ENCODE data around the gene LAMTOR4.

The LAMTOR4 gene

DNA sequence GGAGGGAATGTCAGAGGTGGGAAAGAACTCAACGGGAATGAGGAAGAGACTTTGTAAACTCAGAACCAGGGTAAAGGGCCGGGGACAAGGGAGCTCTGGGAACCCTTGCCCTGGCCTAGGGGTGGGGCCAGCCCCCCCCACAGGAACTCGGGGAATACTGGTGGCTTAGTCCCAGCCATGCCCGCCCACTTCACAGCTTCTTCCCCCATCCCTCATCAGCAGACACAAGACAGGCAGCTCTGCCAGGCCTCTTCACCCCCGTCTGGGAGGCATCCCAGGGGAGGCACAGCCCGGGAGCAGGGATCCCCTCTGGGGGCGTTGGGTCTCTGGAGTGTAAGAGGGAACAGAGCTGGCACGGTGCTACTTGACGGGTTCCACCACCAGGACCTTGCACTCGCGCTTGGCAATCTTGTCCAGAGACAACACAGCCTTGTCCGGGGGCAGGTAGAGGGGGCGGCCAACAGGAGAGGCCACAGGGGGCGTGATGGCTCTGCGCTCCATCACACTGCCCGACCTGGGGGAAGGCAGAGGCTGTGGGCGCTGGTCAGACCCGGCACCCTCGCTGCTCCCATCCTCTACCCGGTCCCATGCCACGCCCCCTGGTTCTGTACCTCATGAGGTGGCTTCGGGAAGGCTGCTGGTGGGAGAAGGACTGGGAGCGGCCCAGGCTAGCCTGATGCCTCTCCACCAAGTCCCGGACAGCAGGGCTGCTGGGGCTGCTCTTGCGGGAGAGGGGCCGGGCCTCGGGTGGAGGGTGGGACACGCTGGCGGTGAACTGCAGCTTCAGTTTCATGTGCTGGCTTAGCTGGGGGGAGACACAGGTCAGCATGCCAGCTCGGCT lies 6.2 kb downstream of the LAMTOR4 start:
- DNase-seq = no peak

- DNase-seq = no peak
Measured at GRCh38 chr7:100155553-100156317, 7.0 kb downstream of the LAMTOR4 start.

GRCh38 chr7:100156331-100157068 lies 7.8 kb downstream of the LAMTOR4 start:
- no peak for DNase-seq

GRCh38 chr7:100157069-100157333 lies 8.3 kb downstream of the LAMTOR4 start:
- DNase-seq = no peak

- no peak for DNase-seq
Measured at GRCh38 chr7:100157334-100158228, 8.9 kb downstream of the LAMTOR4 start.

- peak; percentile 86 for DNase-seq
Measured at GRCh38 chr7:100158229-100159098, 9.7 kb downstream of the LAMTOR4 start, which contains the start of gene TRAPPC14. Gene TRAPPC14, minus strand, starts transcription at chr7:100158723. Its CDS starts 224 bp downstream, at chr7:100158499.

DNA sequence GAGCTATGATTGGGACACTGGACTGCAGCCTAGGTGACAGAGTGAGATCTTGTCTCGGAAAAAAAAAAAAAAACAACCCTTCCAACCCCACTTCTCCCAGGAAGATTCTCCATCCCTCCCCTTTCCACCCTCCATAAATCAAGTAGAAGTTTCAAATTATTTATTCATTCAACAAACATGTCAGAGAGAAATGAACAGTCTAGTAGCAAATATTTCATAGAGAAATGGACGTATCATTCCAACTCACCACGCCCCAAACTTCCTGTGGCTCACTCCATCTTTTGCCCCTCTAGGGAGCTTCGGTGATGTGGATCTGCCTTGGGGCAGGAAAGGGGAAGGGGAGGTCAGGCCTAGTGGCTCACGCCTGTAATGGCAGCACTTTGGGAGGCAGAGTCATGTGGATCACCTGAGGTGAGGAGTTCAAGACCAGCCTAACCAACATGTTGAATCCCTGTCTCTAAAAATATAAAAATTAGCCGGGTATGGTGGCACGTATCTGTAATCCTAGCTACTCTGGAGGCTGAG lies 10.4 kb downstream of the LAMTOR4 start:
- no peak for DNase-seq

- DNase-seq = no peak
Measured at GRCh38 chr7:100160067-100160466, 11.3 kb downstream of the LAMTOR4 start.

DNA sequence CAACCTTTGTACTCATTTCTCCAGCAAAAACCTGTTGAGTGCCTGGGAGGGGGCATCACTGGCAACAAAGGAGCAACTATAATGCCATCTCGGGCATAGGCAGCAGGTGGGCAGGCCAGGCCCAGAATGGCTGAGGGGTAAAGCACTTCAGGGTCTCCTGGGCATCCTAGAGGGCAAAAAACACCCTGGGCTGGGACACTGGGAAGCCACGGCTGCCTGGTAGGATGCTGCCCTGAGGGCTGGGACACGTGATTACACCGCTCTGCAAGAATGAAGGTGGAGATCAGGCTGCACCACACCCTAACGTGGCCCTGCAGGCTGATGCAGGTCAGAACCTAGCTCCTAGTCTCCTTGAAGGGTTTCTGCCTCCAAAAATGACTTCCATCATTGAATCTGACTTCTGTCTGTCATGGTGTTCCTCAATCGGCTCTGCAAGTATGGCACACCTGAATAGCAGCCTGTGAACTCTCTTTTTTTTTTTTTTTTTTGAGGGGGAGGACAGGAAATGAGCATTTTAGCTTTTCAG lies 14.4 kb downstream of the LAMTOR4 start:
- no peak for DNase-seq

- DNase-seq = no peak
Measured at GRCh38 chr7:100163871-100164270, 15.2 kb downstream of the LAMTOR4 start.

DNA sequence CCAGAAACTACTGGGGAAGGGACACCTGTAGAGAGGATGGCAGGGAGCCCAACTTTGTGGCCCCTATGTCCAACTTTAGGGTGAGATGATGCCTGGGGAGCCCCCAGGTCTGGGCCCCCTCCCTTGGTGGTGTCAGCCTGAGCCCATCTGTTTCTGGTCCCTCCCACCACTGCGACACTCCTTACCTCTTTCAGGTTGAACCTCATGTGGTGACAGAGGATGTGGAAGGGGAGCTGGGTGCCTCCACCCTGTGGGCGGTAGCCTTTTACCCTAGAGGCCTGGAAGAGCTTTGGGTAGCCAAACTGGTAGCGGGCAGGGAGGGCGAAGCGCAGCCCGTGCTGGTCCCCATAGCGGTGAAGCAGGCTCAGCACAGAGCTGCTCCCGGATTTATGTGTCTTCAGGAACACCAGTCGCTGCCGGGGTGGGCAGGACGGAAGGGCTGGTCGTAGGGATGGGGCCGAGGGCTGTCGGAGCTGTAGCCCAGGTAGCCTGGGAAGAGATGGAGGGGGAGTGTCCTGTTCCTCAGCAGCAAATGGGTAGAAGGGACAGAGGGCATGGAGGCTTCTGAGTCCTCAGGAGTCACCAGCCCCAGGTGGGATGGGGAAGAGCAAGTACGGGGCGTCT lies 17.7 kb downstream of the LAMTOR4 start:
- DNase-seq = no peak

GRCh38 chr7:100166970-100167911 lies 18.5 kb downstream of the LAMTOR4 start:
- no peak for DNase-seq

DNA sequence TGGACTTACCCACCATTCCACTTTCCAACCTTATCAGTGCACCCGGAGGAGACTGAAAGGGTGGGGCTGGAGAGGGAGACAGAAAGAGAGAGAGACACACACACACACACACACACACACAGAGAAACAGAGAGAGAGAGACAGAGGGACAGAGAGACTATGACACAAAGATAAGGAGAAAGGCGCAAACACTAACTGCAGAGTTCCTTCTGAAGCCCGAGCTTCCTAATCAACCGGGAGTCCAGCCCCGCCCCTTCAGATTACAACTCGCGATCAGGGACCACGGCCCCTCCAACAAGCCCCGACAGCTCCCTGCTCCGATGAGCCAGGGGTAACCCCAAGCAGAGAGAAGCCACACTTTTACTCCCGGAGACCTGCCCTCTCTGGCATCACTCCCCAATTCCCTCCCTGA lies 19.2 kb downstream of the LAMTOR4 start:
- peak; percentile 26 for DNase-seq

- DNase-seq = peak; percentile 7
Measured at GRCh38 chr7:100169147-100169850, 20.6 kb downstream of the LAMTOR4 start.

- DNase-seq = no peak
Measured at GRCh38 chr7:100170101-100170897, 21.6 kb downstream of the LAMTOR4 start.

DNA sequence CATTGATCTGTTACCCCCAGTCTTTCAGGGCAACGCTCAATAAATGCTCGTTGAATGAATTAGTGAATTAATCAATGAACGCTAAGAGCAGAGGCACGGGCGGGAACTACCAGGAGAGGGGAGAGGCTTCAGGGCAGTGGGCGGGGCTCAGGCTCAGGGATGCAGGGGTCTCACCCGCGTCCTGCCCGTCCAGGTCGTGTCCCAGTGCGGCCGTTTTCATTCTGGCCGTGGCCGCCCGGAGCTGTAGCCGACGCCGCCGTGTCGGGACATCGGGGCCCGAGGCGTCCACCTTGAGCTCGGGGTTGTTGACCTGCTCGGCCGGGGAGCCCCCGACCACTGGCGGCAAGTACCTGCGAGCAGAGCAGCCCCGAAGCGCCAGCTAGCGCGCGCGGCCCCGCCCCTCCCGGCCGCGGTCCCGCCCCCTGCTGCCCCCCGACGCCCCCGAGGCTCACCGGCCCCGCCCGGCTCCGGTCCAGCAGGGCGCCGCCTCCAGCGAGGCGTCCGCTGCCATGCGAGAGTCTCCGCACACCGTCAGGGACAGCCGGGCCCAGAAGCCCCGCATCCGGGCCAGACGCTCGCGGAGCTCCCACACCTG lies 22.5 kb downstream of the LAMTOR4 start:
- no peak for DNase-seq

DNA sequence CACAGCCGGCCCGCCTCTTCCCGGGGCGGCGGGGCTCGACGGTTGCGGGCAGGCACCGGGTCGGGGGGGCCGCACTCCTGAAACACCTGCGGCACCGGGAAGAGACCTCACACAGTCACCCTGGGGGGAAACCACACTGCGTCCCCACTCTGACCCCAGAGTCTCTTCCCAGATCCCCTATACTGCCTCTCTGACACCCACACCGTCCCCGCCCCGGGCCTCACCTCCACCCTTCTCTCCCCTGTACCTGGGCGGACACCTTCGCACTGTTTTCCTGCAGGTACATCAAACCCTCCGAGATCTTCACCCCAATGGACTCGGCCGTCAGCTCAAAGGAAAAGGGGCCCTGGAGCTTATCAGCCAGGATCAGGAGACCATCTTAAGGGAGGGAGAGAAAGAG lies 23.1 kb downstream of the LAMTOR4 start:
- DNase-seq = no peak

Data from NCI-H1105 (cell line).